K562 treated with DMSO at 1 percent for 12 hours (cell line): ENCODE measurements around the gene TRAF7. TPM values are rescaled to one million over a fixed set of nuclear protein-coding genes. Genes with fewer than 3 reads are reported as not detected.

ENCODE experiments used
- total RNA-seq: library from RNA; unstranded; fragments of 300-600 nt; gene quantifications from 2 replicates; pipeline ENCODE4 v1.2.3, GENCODE V29; 2022; ENCODE audit not compliant: insufficient read depth

The TRAF7 gene
- total RNA-seq, result 69.7 and 97.4 TPM in 2 replicates

GRCh38 chr16:2155091-2155950, at the start of gene TRAF7:
TRAF7 (plus strand) TSS chr16:2155782; CDS start chr16:2163921, 8,139 bp downstream.

DNA sequence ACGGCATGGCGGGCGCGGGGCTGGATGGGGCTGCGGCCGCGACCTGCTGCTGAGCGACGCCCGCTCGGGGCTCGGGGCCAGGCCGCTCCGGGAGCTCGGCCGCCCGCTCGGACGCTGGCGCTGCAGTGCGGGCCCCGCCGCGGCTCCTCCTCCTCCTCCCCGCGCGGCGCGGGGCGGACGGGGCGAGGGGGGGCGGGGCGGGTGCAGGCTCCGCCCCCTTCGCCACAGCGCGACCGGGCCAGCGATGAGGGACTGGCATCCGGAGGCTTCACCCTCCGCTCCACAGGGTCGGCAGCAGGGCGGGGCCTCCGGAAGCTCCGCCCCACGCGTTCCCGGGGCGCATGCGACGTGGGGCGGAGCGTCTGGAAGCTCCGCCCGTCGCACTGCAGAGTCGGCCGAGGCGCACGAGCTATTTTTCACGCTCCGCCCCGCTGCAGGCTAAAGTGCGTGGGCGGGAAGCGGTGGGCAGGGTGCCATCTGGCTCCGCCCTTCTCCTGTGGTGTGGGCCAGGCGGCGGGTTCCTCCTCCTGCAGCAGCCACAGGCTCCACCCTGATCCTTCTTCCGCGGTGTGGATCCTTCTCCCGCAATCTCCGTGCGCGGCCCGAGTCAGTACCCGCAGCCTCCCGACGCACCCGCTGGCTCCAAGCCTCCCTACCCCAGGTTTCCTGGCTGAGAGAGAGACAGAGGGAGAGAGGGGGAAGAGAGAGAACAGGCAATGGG, 19.7 kb upstream of the TRAF7 start, which contains the start of gene PKD1:
PKD1 (minus strand) TSS at position 129 of the 721 bp plus-strand sequence. CDS start 209 bp downstream, outside the sequence.

DNA sequence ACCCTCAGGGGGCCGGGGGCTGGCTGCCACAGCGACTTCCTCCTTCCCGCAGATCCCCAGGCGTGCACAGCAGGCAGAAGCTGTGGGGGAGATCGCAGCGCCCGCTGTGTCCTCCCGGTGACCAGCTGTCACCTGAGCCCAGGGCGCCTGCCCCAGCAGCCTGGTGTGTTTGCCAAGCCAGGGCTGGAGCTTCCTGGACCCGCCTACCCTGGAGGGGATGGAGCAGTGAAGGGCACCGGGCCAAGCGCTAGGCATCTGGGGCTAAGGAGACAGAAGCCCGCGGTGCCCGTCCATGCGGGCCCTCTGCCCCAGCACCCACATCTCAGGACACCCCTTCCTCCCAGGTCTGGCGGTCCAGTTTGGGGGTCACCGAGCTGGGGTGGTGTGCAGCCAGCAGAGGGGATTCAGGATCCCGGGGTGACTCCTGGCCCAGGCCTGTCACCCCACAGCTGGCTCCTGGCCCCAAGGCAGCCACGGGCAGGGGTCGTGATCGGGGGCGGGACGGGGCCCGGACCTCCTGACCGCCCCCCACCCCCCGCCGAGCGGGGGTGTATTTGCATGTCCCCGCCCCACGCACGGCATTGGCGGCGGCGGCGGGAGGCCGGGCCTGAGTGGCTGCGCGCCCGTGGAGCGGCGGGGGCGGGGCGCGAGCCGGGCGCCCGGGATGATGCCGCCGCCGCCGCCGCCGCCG, 7.5 kb upstream of the TRAF7 start, which contains the start of gene RAB26:
RAB26 (plus strand) TSS at position 645 of the 691 bp plus-strand sequence. CDS start 159 bp downstream, outside the sequence.

GRCh38 chr16:2196162-2196980, 40.8 kb downstream of the TRAF7 start, which contains the start of gene CASKIN1:
CASKIN1 (minus strand) TSS chr16:2196605; CDS start chr16:2196432, 173 bp downstream.

GRCh38 chr16:2205104-2205966, 49.8 kb downstream of the TRAF7 start, which contains the start of gene MLST8:
MLST8 (plus strand) TSS chr16:2205454; CDS start chr16:2206086, 632 bp downstream.

GRCh38 chr16:2210386-2211365, 55.1 kb downstream of the TRAF7 start, which contains the start of gene BRICD5:
BRICD5 (minus strand) TSS chr16:2210863; CDS start chr16:2210833, 30 bp downstream.

DNA sequence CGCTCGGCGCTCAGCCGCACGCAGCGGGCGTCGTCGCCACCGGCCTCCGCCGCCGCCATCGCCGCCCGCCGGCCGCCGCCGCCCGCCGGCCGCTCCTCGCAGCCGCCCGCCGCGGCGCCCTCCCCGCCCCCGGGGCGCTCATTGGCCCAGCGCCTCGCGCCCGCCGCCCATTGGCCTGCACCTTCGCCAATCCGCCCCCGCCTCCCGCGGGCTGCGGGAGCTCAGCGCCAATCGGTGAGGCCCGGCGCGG, 59.1 kb downstream of the TRAF7 start, which contains the start of gene PGP:
PGP (minus strand) TSS at position 122 of the 250 bp plus-strand sequence; CDS start at position 59, 63 bp downstream.

GRCh38 chr16:2223221-2223941, 67.8 kb downstream of the TRAF7 start, which contains the start of gene E4F1:
E4F1 (plus strand) TSS chr16:2223591; CDS start chr16:2223614, 23 bp downstream.

Other genes with a start within 250 kb of the TRAF7 start
- not detected in 2 replicates for gene HS3ST6, start 237.4 kb upstream of the TRAF7 start, total RNA-seq
- gene MSRB1, start 212.6 kb upstream of the TRAF7 start, total RNA-seq, result 142 and 157 TPM in 2 replicates
- not detected in 2 replicates for gene RPL3L, start 201.1 kb upstream of the TRAF7 start, total RNA-seq
- 209 and 233 TPM in 2 replicates for gene NDUFB10, start 196.2 kb upstream of the TRAF7 start, total RNA-seq
- gene RPS2, start 191.0 kb upstream of the TRAF7 start, total RNA-seq, result 6,317 and 9,099 TPM in 2 replicates
- 1.3 TPM in 1 of 2 replicates, not detected in the other for gene RNF151, start 188.9 kb upstream of the TRAF7 start, total RNA-seq
- 37.2 and 53.2 TPM in 2 replicates for gene TBL3, start 183.7 kb upstream of the TRAF7 start, total RNA-seq
- gene NOXO1, start 174.3 kb upstream of the TRAF7 start, total RNA-seq, result 0.89 TPM in 1 of 2 replicates, not detected in the other
- gene GFER, start 171.6 kb upstream of the TRAF7 start, total RNA-seq, result 46.5 and 60.5 TPM in 2 replicates
- 24.1 and 36.4 TPM in 2 replicates for gene SYNGR3, start 165.8 kb upstream of the TRAF7 start, total RNA-seq
- 71.6 and 98.5 TPM in 2 replicates for gene ZNF598, start 146.0 kb upstream of the TRAF7 start, total RNA-seq
- gene NPW, start 136.0 kb upstream of the TRAF7 start, total RNA-seq, result 1.8 and 4.4 TPM in 2 replicates
- gene NHERF2, start 128.9 kb upstream of the TRAF7 start, total RNA-seq, result 16.0 and 31.4 TPM in 2 replicates
- gene NTHL1, start 107.9 kb upstream of the TRAF7 start, total RNA-seq, result 17.7 and 38.6 TPM in 2 replicates
- 37.3 and 67.9 TPM in 2 replicates for gene TSC2, start 107.8 kb upstream of the TRAF7 start, total RNA-seq
- gene PKD1, start 19.9 kb upstream of the TRAF7 start, total RNA-seq, result 55.0 and 106 TPM in 2 replicates
- gene RAB26, start 7.2 kb upstream of the TRAF7 start, total RNA-seq, result 1.5 and 6.2 TPM in 2 replicates
- gene CASKIN1, start 40.8 kb downstream of the TRAF7 start, total RNA-seq, result 1.6 and 3.2 TPM in 2 replicates
- gene MLST8, start 49.7 kb downstream of the TRAF7 start, total RNA-seq, result 57.4 and 63.7 TPM in 2 replicates
- 10.4 and 37.8 TPM in 2 replicates for gene BRICD5, start 55.1 kb downstream of the TRAF7 start, total RNA-seq
- 60.1 and 77.5 TPM in 2 replicates for gene PGP, start 59.1 kb downstream of the TRAF7 start, total RNA-seq
- 30.1 and 43.9 TPM in 2 replicates for gene E4F1, start 67.8 kb downstream of the TRAF7 start, total RNA-seq
- 3.0 and 4.9 TPM in 2 replicates for gene DNASE1L2, start 80.7 kb downstream of the TRAF7 start, total RNA-seq
- 331 and 485 TPM in 2 replicates for gene ECI1, start 95.8 kb downstream of the TRAF7 start, total RNA-seq
- 150 and 267 TPM in 2 replicates for gene RNPS1, start 112.3 kb downstream of the TRAF7 start, total RNA-seq
- 12.0 and 28.5 TPM in 2 replicates for gene ABCA3, start 184.9 kb downstream of the TRAF7 start, total RNA-seq